Activated CD4-positive, alpha-beta T cell treated with anti-CD3 and anti-CD28 coated beads for 36 hours (primary cell): ENCODE measurements around the gene PRIMPOL. TPM values are rescaled to one million over a fixed set of nuclear protein-coding genes. Genes with fewer than 3 reads are reported as not detected.

Source experiments
- ATAC-seq: fragments of 200-7000 bp; cut with Tn5 transposase; one replicate; pipeline ENCODE4 v1.10.0; 2021; ENCODE audit warnings: mild to moderate bottlenecking, moderate library complexity
- CTCF ChIA-PET: fragments of 350-600 bp; sonication (Branson Sonifier 250); formaldehyde crosslinking; loops from one replicate; lab custom pipeline; 2021; ENCODE audit warnings: antibody characterized with exemption; lab: Charles Lee
- POLR2A ChIA-PET: fragments of 350-600 bp; sonication (Branson Sonifier 250); formaldehyde crosslinking; loops from one replicate; lab custom pipeline; 2021; ENCODE audit warnings: antibody characterized with exemption, inconsistent platforms; lab: Charles Lee
- DNase-seq: peaks from one replicate; pipeline ENCODE4 v3.0.0-alpha.2; 2020
- H3K27ac Mint-ChIP-seq: one replicate; pipeline ENCODE4 v1.8.0; 2021; ENCODE audit warnings: mixed read lengths
- H3K27me3 Mint-ChIP-seq: one replicate; pipeline ENCODE4 v1.8.0; 2021; ENCODE audit warnings: mixed read lengths
- H3K36me3 Mint-ChIP-seq: one replicate; pipeline ENCODE4 v1.8.0; 2021; ENCODE audit warnings: low read depth, mixed read lengths
- H3K4me1 Mint-ChIP-seq: one replicate; pipeline ENCODE4 v1.8.0; 2021; ENCODE audit warnings: mixed read lengths
- H3K4me3 Mint-ChIP-seq: one replicate; pipeline ENCODE4 v1.8.0; 2021; ENCODE audit warnings: mild to moderate bottlenecking, moderate library complexity, mixed read lengths
- H3K9me3 Mint-ChIP-seq: one replicate; pipeline ENCODE4 v1.8.0; 2021; ENCODE audit warnings: low read depth, mixed read lengths
- intact Hi-C, 2 experiments: fragments of 100-400 bp; cut with DNase I in 1 of 2; cut with micrococcal nuclease in 1 of 2; formaldehyde crosslinking; loops; one replicate each; pipeline versions ENCODE4 v1.14.2 to v1.15.1; 2022 to 2024; cut with DNase I, micrococcal nuclease
- total RNA-seq, 2 experiments: library from RNA; stranded (reverse); gene quantifications; one replicate each; pipeline ENCODE4 v1.2.3, GENCODE V29; 2021

Gene PRIMPOL
- total RNA-seq, 2 experiments from 2014 or later: 20.4 to 24.3 TPM

DNA sequence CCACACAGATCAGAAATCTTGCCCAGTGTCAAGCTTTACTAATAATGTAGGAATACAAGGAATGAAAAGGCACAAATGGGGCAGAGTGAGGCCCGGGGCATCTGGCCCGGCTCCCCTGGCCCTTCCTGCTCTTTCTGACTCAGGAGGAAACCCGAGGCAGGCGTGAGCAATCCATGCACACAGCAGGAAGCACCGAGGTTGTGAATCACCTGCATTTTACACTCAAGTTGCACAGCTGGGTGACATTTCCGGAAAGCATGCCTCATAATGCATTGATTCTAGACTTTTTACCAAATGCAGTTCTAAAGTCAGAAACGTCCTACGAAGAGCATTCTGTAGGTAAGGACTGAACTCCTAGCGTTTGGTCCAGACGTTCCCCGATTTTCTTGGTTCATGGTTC, 38.9 kb downstream of the PRIMPOL start:
- no peaks in the 10 kb centered on the region for H3K9me3 Mint-ChIP-seq
- ATAC-seq (peak; percentile 94), DNase-seq (peak; percentile 70)
- POLR2A ChIA-PET: no interaction called here
- peaks cover 24% of the 10 kb centered on the region for H3K36me3 Mint-ChIP-seq
- CTCF ChIA-PET: interaction anchor here (1.2 kb wide), 1 partner anchor 23 kb away, joined by 3 read pairs; no protein-coding TSS in a partner anchor
- peak overlapping the region; percentile 55 for H3K27ac Mint-ChIP-seq
- peaks cover 12% of the 10 kb centered on the region for H3K4me1 Mint-ChIP-seq
- H3K27me3 Mint-ChIP-seq: no peaks in the 10 kb centered on the region
- no peak overlapping the region for H3K4me3 Mint-ChIP-seq
- intact Hi-C loops: no loop called here

DNA sequence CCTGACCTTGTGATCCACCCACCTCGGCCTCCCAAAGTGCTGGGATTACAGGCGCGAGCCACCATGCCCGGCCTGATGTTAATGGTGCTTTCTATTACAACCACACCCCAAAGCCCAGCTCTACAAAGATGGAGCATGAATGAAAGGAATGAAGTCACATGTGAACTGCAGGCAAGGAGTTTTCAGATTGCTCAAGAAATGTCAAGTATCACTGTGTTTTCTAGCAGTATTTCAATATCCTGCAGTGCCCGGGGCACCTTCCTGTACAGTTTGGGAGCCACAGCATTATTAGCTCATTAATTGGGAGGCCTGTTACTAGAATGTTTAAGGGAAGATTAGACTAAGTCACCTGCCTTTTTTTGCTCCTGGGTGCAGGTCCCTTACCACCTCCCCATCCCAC, 40.1 kb downstream of the PRIMPOL start:
- Mint-ChIP-seq H3K4me3 (no peak overlapping the region), H3K27me3 (no peaks in the 10 kb centered on the region), H3K36me3 (peaks cover 33% of the 10 kb centered on the region), H3K4me1 (peaks cover 12% of the 10 kb centered on the region), H3K27ac (no peak overlapping the region), H3K9me3 (no peaks in the 10 kb centered on the region)
- ChIA-PET POLR2A (no interaction called here), CTCF (interaction anchor here (1.0 to 1.2 kb wide), 2 partner anchors 9 to 24 kb away, joined by 3 read pairs; no protein-coding TSS in a partner anchor)
- intact Hi-C loops: no loop called here
- DNase-seq (no peak), ATAC-seq (no peak)

DNA sequence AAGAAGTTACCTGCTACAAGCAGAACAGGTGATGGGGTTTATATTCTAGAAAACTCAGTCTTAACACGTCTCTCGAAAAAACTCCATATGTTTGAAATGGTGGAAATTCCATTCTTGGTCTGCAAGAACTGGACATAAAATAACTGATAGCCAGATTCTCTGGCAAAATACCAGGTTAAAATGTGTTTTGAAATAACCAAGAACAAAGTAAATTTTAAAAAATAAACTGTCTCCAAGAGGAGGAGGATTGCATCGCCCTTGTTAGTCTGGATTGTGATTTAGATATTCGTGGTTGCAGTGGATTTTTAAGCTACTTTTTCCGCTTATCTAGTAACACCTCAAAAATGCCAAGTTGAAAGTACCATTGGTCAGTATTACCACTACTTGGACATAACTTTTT, 43.5 kb downstream of the PRIMPOL start:
- H3K4me3 Mint-ChIP-seq: no peak overlapping the region
- H3K27me3 Mint-ChIP-seq: no peaks in the 10 kb centered on the region
- ChIA-PET CTCF (no interaction called here), POLR2A (interaction anchor here (0.7 kb wide), 1 partner anchor 239 kb away, joined by 3 read pairs; no protein-coding TSS in a partner anchor)
- intact Hi-C loops: no loop called here
- no peaks in the 10 kb centered on the region for H3K9me3 Mint-ChIP-seq
- peaks cover 12% of the 10 kb centered on the region for H3K4me1 Mint-ChIP-seq
- no peak overlapping the region for H3K27ac Mint-ChIP-seq
- no peak for DNase-seq
- ATAC-seq: no peak
- H3K36me3 Mint-ChIP-seq: peaks cover 49% of the 10 kb centered on the region

DNA sequence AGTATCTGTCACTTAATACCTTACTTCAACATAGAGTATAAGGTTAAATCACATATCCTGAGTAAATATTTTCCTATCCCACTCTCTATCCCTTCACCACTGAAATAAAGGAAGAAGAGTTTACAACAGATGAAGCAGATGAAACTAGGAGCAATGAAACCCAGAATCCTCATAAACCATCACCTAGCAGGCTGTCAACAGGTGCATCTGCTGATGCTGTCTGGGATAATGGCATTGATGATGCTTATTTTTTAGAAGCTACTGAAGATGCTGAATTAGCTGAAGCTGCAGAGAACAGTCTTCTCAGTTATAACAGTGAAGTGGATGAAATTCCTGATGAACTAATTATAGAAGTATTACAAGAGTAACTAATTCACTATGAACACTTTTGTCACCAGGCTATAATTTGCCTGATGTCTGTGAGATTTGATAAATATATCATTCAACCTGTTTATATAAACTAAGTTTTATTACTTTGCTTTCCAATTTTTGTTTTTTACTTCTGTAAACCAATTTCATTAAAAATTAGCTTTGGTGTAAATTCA, 44.9 kb downstream of the PRIMPOL start:
- Mint-ChIP-seq H3K36me3 (peaks cover 45% of the 10 kb centered on the region), H3K27me3 (no peaks in the 10 kb centered on the region), H3K27ac (no peak overlapping the region), H3K9me3 (no peaks in the 10 kb centered on the region), H3K4me1 (peaks cover 3% of the 10 kb centered on the region), H3K4me3 (no peak overlapping the region)
- ATAC-seq (no peak), DNase-seq (no peak)
- intact Hi-C loops: no loop called here
- ChIA-PET CTCF (interaction anchor here (1.1 to 2.7 kb wide), 4 partner anchors 16 to 430 kb away, joined by 3 to 8 read pairs (median 4); no protein-coding TSS in a partner anchor), POLR2A (no interaction called here)

DNA sequence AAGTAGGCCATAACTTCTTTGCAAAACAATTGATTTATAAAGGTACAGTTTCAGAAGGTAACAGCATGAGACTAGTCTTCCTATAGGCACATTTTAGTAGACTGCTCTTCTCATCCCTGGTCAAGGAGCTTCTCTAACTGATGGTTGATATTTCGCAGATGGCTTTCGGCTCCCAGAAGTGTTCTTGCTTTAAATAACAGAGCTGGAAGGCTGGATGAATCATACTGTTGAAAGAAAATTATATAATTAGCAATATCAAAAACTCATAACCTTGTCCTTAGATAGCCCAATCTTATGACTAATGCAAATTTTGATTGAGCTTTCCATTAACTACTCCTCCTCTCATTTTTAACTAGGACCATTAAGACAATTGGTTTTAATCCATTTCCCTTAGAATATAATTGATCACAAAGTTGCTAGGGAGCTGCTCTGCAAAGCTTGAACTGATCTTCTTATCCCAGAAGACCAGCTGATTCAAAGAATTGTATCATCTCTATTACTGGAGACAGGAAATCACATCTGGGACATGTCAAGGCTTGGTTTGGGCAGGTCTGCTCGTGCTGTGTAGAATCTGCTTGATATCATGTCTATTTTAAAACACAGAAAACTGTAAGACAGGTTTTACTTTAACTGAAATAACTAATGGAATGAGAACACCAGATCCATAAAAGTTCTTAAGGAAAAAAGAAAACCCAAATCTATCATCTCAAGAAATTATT, 45.8 kb downstream of the PRIMPOL start:
- no peak for ATAC-seq

DNA sequence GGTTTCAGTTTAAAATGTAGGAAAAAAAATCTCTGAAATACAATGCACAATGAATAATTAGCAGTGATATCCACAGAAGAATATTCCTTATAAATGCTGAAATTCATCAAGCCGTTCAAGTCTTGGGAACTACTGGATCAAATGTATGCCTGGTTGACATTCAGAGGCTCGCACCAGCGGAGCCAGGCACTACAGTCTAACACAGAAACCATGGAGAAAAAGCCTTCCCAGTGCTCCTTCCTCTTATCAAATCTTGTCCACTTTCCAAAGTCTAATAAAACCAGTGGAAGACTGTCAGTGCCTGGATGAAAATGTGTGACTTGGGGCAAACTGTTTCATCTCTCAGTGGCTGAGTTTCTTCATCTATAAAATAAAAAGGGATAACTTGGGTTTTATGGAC, 48.4 kb downstream of the PRIMPOL start:
- no peak overlapping the region for H3K4me3 Mint-ChIP-seq
- no peaks in the 10 kb centered on the region for H3K9me3 Mint-ChIP-seq
- CTCF ChIA-PET: interaction anchor here (1.1 kb wide), 1 partner anchor 11 kb away, joined by 5 read pairs; no protein-coding TSS in a partner anchor
- H3K4me1 Mint-ChIP-seq: no peaks in the 10 kb centered on the region
- no peak overlapping the region for H3K27ac Mint-ChIP-seq
- no peak for ATAC-seq
- H3K27me3 Mint-ChIP-seq: no peaks in the 10 kb centered on the region
- peaks cover 50% of the 10 kb centered on the region for H3K36me3 Mint-ChIP-seq
- POLR2A ChIA-PET: no interaction called here
- no peak for DNase-seq
- intact Hi-C loops: no loop called here

More for the DNA sequence above, 45.8 kb downstream of the PRIMPOL start:
- Mint-ChIP-seq H3K4me1 (peaks cover 3% of the 10 kb centered on the region), H3K4me3 (no peak overlapping the region), H3K27me3 (no peaks in the 10 kb centered on the region), H3K27ac (no peak overlapping the region), H3K36me3 (peaks cover 45% of the 10 kb centered on the region), H3K9me3 (no peaks in the 10 kb centered on the region)
- intact Hi-C loops: no loop called here
- ChIA-PET CTCF (interaction anchor here (1.1 to 2.7 kb wide), 4 partner anchors 15 to 431 kb away, joined by 3 to 8 read pairs (median 4); no protein-coding TSS in a partner anchor), POLR2A (no interaction called here)
- DNase-seq: no peak

DNA sequence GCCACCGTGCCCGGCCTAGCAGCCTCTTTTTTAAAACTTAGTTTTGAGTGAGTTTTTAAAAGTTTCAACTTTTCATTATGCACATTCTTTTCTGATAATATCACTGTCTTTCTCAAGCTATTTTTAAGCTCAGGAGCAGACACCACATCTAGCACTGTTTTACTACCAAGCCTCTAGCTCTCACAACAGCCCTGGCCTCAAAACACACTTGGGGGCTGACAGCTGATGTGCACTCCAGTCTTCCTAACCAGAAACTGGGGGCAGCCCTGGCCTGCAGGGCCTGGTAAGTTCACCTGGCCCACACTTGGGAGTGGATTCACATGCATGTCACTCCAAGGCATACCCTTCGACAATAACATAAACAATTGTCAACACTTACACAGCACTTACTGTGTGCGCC, 50.4 kb downstream of the PRIMPOL start:
- Mint-ChIP-seq H3K27me3 (no peaks in the 10 kb centered on the region), H3K36me3 (peaks cover 52% of the 10 kb centered on the region), H3K27ac (no peak overlapping the region), H3K9me3 (no peaks in the 10 kb centered on the region), H3K4me1 (no peaks in the 10 kb centered on the region), H3K4me3 (no peak overlapping the region)
- POLR2A ChIA-PET: interaction anchor here (0.6 kb wide), 1 partner anchor 23 kb away, joined by 3 read pairs; no protein-coding TSS in a partner anchor
- intact Hi-C loops: no loop called here
- CTCF ChIA-PET: interaction anchor here (0.7 kb wide), 2 partner anchors 432 to 449 kb away, joined by 3 to 4 read pairs; no protein-coding TSS in a partner anchor
- ATAC-seq (no peak), DNase-seq (no peak)

DNA sequence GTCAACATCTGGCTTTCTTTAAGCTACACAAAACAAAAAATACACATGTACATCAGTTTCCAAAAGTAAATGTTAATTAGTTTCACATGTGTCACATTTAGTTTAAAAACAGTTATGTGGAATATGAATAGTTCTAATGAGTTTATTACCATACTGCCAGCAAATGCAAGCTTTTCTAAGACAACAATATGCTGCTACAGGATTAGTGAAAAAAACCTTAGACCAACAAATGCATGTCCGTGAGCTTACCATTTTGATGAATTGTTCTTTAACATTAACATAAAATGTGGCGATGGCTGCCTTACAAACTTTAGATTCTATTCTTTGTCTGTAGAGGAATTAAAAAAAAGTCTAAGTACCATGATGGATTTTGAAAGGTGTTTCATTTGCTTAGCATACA, 52.6 kb downstream of the PRIMPOL start:
- POLR2A ChIA-PET: no interaction called here
- ATAC-seq (no peak), DNase-seq (no peak)
- H3K36me3 Mint-ChIP-seq: peaks cover 55% of the 10 kb centered on the region
- H3K27ac Mint-ChIP-seq: no peak overlapping the region
- intact Hi-C loops: no loop called here
- peaks cover 11% of the 10 kb centered on the region for H3K4me1 Mint-ChIP-seq
- no peaks in the 10 kb centered on the region for H3K9me3 Mint-ChIP-seq
- no peaks in the 10 kb centered on the region for H3K27me3 Mint-ChIP-seq
- no peak overlapping the region for H3K4me3 Mint-ChIP-seq
- CTCF ChIA-PET: interaction anchor here (1.2 to 1.3 kb wide), 2 partner anchors 24 to 438 kb away, joined by 3 read pairs; no protein-coding TSS in a partner anchor

DNA sequence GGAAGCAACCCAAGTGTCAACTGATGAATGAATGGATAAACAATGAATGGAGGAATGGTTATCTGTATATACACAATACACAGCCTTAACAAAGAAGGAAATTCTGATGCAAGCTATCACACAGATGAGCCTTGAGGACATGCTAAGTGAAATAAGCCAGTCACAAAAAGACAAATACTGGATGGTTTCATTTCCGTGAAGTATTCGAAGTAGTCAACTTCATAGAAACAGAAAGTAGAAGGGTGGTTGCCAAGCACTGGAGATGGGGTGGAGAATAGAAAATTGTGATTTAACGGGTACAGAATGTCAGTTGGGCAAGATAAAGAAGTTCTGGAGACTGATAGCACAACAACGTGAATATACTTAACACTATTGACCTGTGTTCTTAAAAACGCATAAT, 56.2 kb downstream of the PRIMPOL start:
- intact Hi-C loops: no loop called here
- peak; percentile 87 for ATAC-seq
- H3K27me3 Mint-ChIP-seq: no peaks in the 10 kb centered on the region
- CTCF ChIA-PET: interaction anchor here (1.9 kb wide), 1 partner anchor 9 kb away, joined by 4 read pairs; no protein-coding TSS in a partner anchor
- DNase-seq: no peak
- no peaks in the 10 kb centered on the region for H3K9me3 Mint-ChIP-seq
- H3K36me3 Mint-ChIP-seq: peaks cover 71% of the 10 kb centered on the region
- H3K4me1 Mint-ChIP-seq: peaks cover 11% of the 10 kb centered on the region
- POLR2A ChIA-PET: no interaction called here
- no peak overlapping the region for H3K4me3 Mint-ChIP-seq
- peak overlapping the region; percentile 26 for H3K27ac Mint-ChIP-seq

DNA sequence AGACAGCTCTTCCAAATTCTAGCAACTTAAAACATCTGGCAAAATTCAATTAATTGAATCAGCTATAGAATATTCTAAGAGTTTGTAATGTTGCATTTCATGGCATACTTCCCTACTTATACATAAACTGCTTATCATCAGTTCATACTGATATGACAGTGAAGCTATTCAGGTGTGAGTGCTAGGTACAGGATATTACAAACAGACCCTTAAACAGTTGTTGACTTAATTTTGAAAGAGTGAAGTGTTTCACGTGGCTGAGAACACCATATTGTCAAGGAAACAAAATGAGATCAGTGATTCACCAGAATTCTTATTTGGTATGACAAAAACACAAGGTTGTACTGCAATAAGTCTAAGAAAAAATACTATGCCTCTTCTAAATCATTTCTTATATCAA, 56.9 kb downstream of the PRIMPOL start:
- H3K27ac Mint-ChIP-seq: no peak overlapping the region
- H3K9me3 Mint-ChIP-seq: no peaks in the 10 kb centered on the region
- no peaks in the 10 kb centered on the region for H3K27me3 Mint-ChIP-seq
- intact Hi-C loops: no loop called here
- H3K4me1 Mint-ChIP-seq: peaks cover 11% of the 10 kb centered on the region
- CTCF ChIA-PET: interaction anchor here (1.9 kb wide), 1 partner anchor 10 kb away, joined by 4 read pairs; no protein-coding TSS in a partner anchor
- peaks cover 68% of the 10 kb centered on the region for H3K36me3 Mint-ChIP-seq
- ATAC-seq (peak; percentile 61), DNase-seq (no peak)
- POLR2A ChIA-PET: no interaction called here
- H3K4me3 Mint-ChIP-seq: no peak overlapping the region

DNA sequence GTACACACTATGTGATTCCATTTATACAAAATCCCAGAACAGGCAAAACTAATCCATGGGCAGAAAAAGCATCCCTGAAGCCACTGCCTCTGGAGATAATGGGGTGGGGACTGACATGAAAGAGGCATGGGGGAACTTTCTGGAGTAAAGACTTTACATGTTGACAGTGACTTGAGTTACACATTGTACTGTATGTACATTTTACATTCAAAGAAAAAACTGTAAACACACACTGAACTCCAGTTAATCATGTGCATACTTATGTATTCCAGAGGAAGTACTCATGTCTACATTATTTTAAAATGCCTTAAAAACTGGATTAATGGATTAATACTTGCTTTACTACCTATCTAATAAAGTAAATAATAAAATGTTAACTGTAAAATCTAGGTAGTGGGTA, 62.8 kb downstream of the PRIMPOL start:
- H3K36me3 Mint-ChIP-seq: peaks cover 58% of the 10 kb centered on the region
- intact Hi-C loops: no loop called here

More for the DNA sequence above, 62.8 kb downstream of the PRIMPOL start:
- no peaks in the 10 kb centered on the region for H3K4me1 Mint-ChIP-seq
- no peak for ATAC-seq
- no peaks in the 10 kb centered on the region for H3K9me3 Mint-ChIP-seq
- no peak for DNase-seq
- ChIA-PET POLR2A (no interaction called here), CTCF (no interaction called here)
- H3K4me3 Mint-ChIP-seq: no peak overlapping the region
- no peaks in the 10 kb centered on the region for H3K27me3 Mint-ChIP-seq
- no peak overlapping the region for H3K27ac Mint-ChIP-seq
